Measurements from ENCODE around the gene NOX5. TPM values are rescaled to one million over a fixed set of nuclear protein-coding genes. Genes with fewer than 3 reads are reported as not detected.

NOX5 gene
- total and polyA plus RNA-seq, 10 of the 15 experiments (the other 5 are each of a cell fraction or from before 2014, with no cell fraction given), result not detected

DNA sequence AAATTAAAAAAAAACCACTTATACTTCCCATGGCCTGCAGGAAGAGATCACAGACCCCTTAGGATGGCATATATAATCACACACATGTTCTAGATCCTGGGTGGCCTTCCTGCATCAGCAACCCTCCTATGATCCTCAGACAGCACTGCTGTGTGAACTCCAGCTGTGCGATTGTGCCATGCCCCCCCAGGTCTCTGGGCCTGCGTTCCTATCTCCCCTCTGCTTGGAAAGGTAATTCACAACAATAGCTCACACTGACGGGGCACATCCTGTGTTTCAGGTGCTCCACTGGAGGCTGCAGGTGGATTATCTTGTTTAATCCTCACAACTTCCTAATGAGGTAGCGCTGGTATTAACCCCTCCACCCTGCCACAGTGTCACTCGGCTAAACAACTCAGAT, 74.8 kb downstream of the NOX5 start:
- Histone ChIP-seq H3K9me3 (replicated peaks; ENCODE audit: control insufficient read depth, insufficient read depth, low read length) (no peaks in the 10 kb centered on the region), H3K4me1 (ENCODE audit: control insufficient read depth, insufficient read depth, low read length) (no peaks in the 10 kb centered on the region), H3K36me3 (ENCODE audit: control insufficient read depth in 2 of 2, insufficient read depth in 2 of 2, low read length in 1 of 2) (no peaks in the 10 kb centered on the region), H3K79me2 (ENCODE audit: control insufficient read depth, insufficient read depth, low read length) (no peaks in the 10 kb centered on the region), H3K9ac (ENCODE audit: control insufficient read depth, insufficient read depth, low read length) (no peak overlapping the region), H4K20me1 (ENCODE audit: control insufficient read depth, insufficient read depth) (no peaks in the 10 kb centered on the region), H3K27me3 (replicated peaks in 1 of 2; ENCODE audit: control insufficient read depth in 2 of 2, insufficient read depth in 2 of 2, low read length in 1 of 2) (0 out of 4 replicates have a peak, but pooled peaks cover 0 to 2% of the 10 kb centered on the region in 2 experiments), H3K4me2 (ENCODE audit: control insufficient read depth, insufficient read depth) (no peak overlapping the region), H3K4me3 (no peak overlapping the region), H2AFZ (ENCODE audit: control insufficient read depth, low read depth, low read length) (no peak overlapping the region), H3K27ac (ENCODE audit: control insufficient read depth, insufficient read depth) (no peak overlapping the region)
- SMC1A ChIA-PET (ENCODE audit: uncharacterized antibody, unreplicated experiment), result interaction anchor here (0.7 kb wide), 1 partner anchor 202 kb away, joined by 3 read pairs; no protein-coding TSS in a partner anchor
- BruUV-seq (replicated peaks), result no TSS peak
- POLR2A ChIA-PET, result no interaction called here
- RAD21 ChIA-PET (ENCODE audit: unreplicated experiment), result no interaction called here
- TF ChIP-seq, protein P1, sequence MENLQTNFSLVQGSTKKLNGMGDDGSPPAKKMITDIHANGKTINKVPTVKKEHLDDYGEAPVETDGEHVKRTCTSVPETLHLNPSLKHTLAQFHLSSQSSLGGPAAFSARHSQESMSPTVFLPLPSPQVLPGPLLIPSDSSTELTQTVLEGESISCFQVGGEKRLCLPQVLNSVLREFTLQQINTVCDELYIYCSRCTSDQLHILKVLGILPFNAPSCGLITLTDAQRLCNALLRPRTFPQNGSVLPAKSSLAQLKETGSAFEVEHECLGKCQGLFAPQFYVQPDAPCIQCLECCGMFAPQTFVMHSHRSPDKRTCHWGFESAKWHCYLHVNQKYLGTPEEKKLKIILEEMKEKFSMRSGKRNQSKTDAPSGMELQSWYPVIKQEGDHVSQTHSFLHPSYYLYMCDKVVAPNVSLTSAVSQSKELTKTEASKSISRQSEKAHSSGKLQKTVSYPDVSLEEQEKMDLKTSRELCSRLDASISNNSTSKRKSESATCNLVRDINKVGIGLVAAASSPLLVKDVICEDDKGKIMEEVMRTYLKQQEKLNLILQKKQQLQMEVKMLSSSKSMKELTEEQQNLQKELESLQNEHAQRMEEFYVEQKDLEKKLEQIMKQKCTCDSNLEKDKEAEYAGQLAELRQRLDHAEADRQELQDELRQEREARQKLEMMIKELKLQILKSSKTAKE (IDR thresholded peaks at IDR 0.05; ENCODE audit: low read depth, poor library complexity, severe bottlenecking), result no peak
- TF ChIP-seq RELA (IDR thresholded peaks at IDR 0.05; ENCODE audit: borderline replicate concordance, partially characterized antibody) (no peak), NFYA (IDR thresholded peaks at IDR 0.05; ENCODE audit: borderline replicate concordance, low read depth, low read length) (no peak), ZZZ3 (IDR thresholded peaks at IDR 0.05; ENCODE audit: control insufficient read depth, insufficient read length, low read depth) (no peak), IKZF2 (IDR thresholded peaks at IDR 0.05) (no peak), CREM (IDR thresholded peaks at IDR 0.05; ENCODE audit: low read depth) (no peak), RBBP5 (conservative IDR thresholded peaks at IDR 0.05) (no peak), NFYB (IDR thresholded peaks at IDR 0.05; ENCODE audit: insufficient read depth, low read depth, low read length) (no peak)
- TF ChIP-seq, protein P2, sequence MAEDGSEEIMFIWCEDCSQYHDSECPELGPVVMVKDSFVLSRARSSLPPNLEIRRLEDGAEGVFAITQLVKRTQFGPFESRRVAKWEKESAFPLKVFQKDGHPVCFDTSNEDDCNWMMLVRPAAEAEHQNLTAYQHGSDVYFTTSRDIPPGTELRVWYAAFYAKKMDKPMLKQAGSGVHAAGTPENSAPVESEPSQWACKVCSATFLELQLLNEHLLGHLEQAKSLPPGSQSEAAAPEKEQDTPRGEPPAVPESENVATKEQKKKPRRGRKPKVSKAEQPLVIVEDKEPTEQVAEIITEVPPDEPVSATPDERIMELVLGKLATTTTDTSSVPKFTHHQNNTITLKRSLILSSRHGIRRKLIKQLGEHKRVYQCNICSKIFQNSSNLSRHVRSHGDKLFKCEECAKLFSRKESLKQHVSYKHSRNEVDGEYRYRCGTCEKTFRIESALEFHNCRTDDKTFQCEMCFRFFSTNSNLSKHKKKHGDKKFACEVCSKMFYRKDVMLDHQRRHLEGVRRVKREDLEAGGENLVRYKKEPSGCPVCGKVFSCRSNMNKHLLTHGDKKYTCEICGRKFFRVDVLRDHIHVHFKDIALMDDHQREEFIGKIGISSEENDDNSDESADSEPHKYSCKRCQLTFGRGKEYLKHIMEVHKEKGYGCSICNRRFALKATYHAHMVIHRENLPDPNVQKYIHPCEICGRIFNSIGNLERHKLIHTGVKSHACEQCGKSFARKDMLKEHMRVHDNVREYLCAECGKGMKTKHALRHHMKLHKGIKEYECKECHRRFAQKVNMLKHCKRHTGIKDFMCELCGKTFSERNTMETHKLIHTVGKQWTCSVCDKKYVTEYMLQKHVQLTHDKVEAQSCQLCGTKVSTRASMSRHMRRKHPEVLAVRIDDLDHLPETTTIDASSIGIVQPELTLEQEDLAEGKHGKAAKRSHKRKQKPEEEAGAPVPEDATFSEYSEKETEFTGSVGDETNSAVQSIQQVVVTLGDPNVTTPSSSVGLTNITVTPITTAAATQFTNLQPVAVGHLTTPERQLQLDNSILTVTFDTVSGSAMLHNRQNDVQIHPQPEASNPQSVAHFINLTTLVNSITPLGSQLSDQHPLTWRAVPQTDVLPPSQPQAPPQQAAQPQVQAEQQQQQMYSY (CRISPR knock-in tag; IDR thresholded peaks at IDR 0.05), result no peak
- TF ChIP-seq, protein P3, sequence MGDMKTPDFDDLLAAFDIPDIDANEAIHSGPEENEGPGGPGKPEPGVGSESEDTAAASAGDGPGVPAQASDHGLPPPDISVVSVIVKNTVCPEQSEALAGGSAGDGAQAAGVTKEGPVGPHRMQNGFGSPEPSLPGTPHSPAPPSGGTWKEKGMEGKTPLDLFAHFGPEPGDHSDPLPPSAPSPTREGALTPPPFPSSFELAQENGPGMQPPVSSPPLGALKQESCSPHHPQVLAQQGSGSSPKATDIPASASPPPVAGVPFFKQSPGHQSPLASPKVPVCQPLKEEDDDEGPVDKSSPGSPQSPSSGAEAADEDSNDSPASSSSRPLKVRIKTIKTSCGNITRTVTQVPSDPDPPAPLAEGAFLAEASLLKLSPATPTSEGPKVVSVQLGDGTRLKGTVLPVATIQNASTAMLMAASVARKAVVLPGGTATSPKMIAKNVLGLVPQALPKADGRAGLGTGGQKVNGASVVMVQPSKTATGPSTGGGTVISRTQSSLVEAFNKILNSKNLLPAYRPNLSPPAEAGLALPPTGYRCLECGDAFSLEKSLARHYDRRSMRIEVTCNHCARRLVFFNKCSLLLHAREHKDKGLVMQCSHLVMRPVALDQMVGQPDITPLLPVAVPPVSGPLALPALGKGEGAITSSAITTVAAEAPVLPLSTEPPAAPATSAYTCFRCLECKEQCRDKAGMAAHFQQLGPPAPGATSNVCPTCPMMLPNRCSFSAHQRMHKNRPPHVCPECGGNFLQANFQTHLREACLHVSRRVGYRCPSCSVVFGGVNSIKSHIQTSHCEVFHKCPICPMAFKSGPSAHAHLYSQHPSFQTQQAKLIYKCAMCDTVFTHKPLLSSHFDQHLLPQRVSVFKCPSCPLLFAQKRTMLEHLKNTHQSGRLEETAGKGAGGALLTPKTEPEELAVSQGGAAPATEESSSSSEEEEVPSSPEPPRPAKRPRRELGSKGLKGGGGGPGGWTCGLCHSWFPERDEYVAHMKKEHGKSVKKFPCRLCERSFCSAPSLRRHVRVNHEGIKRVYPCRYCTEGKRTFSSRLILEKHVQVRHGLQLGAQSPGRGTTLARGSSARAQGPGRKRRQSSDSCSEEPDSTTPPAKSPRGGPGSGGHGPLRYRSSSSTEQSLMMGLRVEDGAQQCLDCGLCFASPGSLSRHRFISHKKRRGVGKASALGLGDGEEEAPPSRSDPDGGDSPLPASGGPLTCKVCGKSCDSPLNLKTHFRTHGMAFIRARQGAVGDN (IDR thresholded peaks at IDR 0.05), result no peak
- intact Hi-C loops (cut with micrococcal nuclease; ENCODE audit: unreplicated experiment), result no loop called here
- FAIRE-seq (no peak), ATAC-seq (no peak), DNase-seq (ENCODE audit: low read depth, low spot score) (no peak)
- 35% methylated on average over 5 of the region's 5 CpGs for WGBS (ENCODE audit: insufficient coverage, insufficient replicate concordance, low lambda C conversion rate, missing lambda C conversion rate)
- CTCF ChIA-PET, result no interaction called here
- in situ Hi-C loops (cut with MboI), result no loop called here
